IMR-90 (cell line): ENCODE measurements around the gene CNGB1.

Source experiments
- BHLHE40 ChIP-seq: fragments of 150-350 bp; IDR thresholded peaks from 2 replicates; pipeline ENCODE4 v1.6.1; 2016; ENCODE audit warnings: mild to moderate bottlenecking, low read depth, low read length
- CEBPB ChIP-seq: IDR thresholded peaks from 2 replicates; pipeline ENCODE4 v1.6.1; 2012; ENCODE audit warnings: low read depth, low read length, improper control_type of control experiment
- CHD1 ChIP-seq: IDR thresholded peaks from 2 replicates; pipeline ENCODE4 v1.6.1; 2012; ENCODE audit warnings: low read depth, low read length, improper control_type of control experiment
- CTCF ChIP-seq: conservative IDR thresholded peaks from 2 replicates; pipeline ENCODE4 v1.5.1; 2012; ENCODE audit warnings: mild to moderate bottlenecking, low read depth, low read length, improper control_type of control experiment
- FOS ChIP-seq: fragments of 150-350 bp; IDR thresholded peaks from 2 replicates; pipeline ENCODE4 v1.6.1; 2016; ENCODE audit warnings: low read depth, low read length
- MAZ ChIP-seq: IDR thresholded peaks from 2 replicates; pipeline ENCODE4 v1.6.1; 2012; ENCODE audit warnings: low read depth, mild to moderate bottlenecking, low read length, improper control_type of control experiment, moderate library complexity, borderline replicate concordance
- MXI1 ChIP-seq: IDR thresholded peaks from 2 replicates; pipeline ENCODE4 v1.6.1; 2012; ENCODE audit warnings: low read depth, mild to moderate bottlenecking, low read length, moderate library complexity, borderline replicate concordance
- NFE2L2 ChIP-seq: fragments of 150-350 bp; IDR thresholded peaks from 2 replicates; pipeline ENCODE4 v1.6.1; 2016; ENCODE audit warnings: low read depth, mild to moderate bottlenecking, low read length
- POLR2A ChIP-seq: IDR thresholded peaks from 2 replicates; pipeline ENCODE4 v1.6.1; 2012; ENCODE audit warnings: mild to moderate bottlenecking, low read depth, low read length
- RAD21 ChIP-seq: IDR thresholded peaks from 2 replicates; pipeline ENCODE4 v1.6.1; 2012; ENCODE audit warnings: low read length, improper control_type of control experiment
- RCOR1 ChIP-seq: IDR thresholded peaks from 2 replicates; pipeline ENCODE4 v1.6.1; 2012; ENCODE audit warnings: mild to moderate bottlenecking, low read length, improper control_type of control experiment; ENCODE audit not compliant: insufficient replicate concordance
- RFX5 ChIP-seq: IDR thresholded peaks from 2 replicates; pipeline ENCODE4 v1.8.0; 2012; ENCODE audit warnings: low read depth, mild to moderate bottlenecking, low read length, moderate library complexity
- SMC3 ChIP-seq: fragments of 150-350 bp; IDR thresholded peaks from 2 replicates; pipeline ENCODE4 v1.6.1; 2016; ENCODE audit warnings: low read depth, mild to moderate bottlenecking, antibody characterized with exemption, low read length, moderate library complexity
- USF2 ChIP-seq: fragments of 150-350 bp; IDR thresholded peaks from 2 replicates; pipeline ENCODE4 v1.6.1; 2017; ENCODE audit warnings: mild to moderate bottlenecking, antibody characterized with exemption, low read length, low read depth

GRCh38 chr16:58001781-58002415 is 31.0 kb upstream of the CNGB1 start:
- TF ChIP-seq CTCF (no peak), RFX5 (no peak), BHLHE40 (no peak), POLR2A (no peak), MXI1 (no peak), MAZ (no peak), RAD21 (no peak), CEBPB (no peak), FOS (no peak), RCOR1 (no peak), USF2 (no peak), SMC3 (no peak), CHD1 (no peak), NFE2L2 (no peak)
